NOMO-1 (cell line): Measurements from ENCODE around the gene FNDC3A.
A peak's percentile ranks its signal among the peaks of the same experiment; 100 is the strongest.

Source experiments
- DNase-seq, 2 experiments: peaks; one replicate each; lab custom pipeline; 2025; ENCODE audit not compliant: unreplicated experiment in 2 of 2; lab: John Stamatoyannopoulos, UW

Gene FNDC3A, protein sequence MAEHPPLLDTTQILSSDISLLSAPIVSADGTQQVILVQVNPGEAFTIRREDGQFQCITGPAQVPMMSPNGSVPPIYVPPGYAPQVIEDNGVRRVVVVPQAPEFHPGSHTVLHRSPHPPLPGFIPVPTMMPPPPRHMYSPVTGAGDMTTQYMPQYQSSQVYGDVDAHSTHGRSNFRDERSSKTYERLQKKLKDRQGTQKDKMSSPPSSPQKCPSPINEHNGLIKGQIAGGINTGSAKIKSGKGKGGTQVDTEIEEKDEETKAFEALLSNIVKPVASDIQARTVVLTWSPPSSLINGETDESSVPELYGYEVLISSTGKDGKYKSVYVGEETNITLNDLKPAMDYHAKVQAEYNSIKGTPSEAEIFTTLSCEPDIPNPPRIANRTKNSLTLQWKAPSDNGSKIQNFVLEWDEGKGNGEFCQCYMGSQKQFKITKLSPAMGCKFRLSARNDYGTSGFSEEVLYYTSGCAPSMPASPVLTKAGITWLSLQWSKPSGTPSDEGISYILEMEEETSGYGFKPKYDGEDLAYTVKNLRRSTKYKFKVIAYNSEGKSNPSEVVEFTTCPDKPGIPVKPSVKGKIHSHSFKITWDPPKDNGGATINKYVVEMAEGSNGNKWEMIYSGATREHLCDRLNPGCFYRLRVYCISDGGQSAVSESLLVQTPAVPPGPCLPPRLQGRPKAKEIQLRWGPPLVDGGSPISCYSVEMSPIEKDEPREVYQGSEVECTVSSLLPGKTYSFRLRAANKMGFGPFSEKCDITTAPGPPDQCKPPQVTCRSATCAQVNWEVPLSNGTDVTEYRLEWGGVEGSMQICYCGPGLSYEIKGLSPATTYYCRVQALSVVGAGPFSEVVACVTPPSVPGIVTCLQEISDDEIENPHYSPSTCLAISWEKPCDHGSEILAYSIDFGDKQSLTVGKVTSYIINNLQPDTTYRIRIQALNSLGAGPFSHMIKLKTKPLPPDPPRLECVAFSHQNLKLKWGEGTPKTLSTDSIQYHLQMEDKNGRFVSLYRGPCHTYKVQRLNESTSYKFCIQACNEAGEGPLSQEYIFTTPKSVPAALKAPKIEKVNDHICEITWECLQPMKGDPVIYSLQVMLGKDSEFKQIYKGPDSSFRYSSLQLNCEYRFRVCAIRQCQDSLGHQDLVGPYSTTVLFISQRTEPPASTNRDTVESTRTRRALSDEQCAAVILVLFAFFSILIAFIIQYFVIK

DNA sequence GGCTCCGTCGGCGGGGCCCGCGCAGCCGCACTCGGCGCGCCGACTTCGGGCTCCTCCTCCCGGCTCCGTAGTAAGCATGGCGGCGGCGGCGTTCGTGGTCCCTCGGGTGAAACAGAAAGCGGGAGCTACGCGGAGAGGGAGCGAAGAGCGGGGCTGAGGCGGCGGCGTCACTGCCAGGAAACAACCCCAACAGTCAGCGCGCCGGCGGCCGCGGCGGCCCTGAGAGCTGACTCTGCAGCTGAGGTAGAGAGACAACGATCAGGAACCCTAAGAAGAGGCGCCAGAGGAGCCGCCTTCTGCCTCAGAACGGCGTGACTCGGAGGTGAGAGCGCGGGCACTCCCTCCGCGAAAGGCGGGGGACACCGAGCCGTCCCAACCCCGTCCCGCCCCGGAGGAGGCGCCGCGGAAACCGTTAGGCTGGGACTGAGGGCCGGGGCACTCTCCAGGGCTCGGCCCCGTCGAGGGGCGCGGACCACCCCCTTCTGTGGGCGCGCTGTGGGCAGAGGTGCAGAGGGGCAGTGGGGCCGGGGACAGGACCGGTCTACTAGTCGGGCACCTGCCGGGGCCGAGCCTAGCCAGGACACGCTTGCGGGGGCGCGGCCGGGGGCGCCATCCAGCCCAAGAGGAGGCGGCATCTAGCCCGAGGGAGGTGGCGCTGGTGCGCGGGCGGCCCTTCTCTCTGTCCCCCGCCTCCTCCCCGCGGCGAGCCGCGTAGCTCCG lies at the start of gene FNDC3A:
Gene FNDC3A (plus strand): TSS at position 57 of the 720 bp plus-strand sequence. CDS start 30,279 bp downstream, outside the sequence.
- peak; percentile 64 to 82 for DNase-seq

DNA sequence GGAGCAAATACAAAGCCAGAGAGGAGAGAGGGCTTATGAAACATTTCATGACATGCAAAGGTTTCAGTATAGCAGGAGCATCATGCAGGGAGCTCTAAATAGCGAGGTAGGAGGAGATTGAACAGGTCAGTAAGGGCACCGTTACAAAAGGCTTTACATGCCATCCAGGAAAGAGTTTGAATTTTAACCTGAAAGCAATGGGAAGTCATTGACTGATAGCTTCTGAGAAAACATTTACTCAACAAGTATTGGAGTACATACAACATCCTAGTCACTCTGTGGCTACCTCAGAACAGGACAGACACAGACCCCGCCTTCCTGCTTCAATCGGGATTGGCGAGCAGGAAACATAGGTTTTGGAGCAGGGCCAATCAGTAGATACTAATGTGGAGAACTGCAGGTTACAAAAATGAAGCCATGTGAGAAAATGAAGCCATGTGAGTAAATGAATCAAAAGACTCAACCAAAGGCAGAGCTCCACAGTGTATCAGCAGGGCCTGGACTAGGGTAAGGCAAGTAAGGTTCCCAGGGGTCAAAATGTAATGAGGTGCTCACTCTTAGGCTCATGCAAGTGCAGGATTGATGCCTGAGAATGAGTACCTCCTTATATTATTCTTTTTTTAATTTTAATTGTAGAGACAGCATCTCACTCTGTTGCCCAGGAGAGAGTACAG lies 46.8 kb upstream of the FNDC3A start:
- no peak for DNase-seq

DNA sequence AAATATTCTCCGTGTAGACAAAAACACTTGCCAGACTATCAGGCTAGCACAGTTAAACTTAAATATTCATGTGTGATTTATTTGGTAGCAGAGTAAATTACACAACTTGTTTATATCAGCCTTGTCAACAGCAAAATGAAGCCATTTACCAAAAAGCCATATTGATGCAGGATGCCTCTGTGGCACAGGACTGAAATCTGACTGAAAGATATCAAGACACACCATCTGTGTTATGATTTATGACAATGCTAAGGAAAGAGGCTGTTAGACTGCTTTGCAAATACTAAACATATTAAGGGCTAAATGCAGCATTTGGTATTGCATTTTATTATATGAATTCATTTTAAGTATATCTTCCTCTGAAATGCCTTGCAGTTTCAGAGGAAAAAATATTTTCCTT lies 44.8 kb upstream of the FNDC3A start:
- DNase-seq = no peak

DNA sequence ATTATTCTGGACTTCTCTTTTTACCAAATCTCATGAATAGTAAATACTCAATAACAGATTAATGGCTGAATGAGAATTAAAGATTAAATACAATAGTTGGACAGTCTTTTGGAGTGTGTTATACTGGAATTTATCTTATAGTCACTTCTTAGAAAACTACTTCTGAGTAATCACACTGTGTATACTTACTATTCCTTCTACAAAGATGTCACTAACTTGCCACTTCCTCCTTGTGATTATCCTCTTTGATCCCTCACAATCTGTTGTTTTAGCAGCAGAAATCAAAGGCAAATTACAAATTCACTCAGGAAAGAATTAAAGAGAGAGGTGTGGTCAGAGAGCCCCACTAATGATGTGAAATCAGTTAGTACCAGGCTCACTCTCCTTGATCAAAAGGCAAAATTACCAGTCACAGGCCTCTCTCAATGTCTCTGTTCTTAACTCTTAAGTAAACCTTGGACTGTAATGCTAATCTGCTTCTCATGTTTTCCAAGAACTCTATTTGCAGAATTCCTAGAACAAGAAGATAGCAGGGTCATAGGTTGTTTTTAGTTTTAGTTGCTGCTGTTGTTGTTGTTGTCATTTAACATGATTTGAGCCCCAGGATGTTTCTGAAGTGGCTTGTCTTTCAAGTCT lies 37.3 kb upstream of the FNDC3A start:
- no peak for DNase-seq

DNA sequence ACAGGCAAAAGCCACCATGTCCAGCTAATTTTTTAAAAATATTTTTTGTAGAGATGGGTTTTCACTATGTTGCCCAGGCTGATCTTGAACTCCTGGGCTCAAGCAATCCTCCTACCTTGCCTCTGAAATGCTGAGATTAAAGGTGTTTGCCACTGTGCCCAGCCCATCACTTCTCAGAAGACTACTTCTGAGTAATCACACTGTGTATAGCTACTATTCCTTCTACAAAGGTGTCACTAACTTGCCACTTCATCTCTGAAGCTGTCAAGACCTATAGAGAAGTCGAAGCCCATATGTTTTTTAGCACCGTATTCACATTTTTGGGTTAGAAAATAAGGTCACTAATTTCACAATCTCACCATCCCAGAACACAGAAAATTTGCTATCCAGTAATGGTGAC lies 36.0 kb upstream of the FNDC3A start:
- no peak for DNase-seq

DNA sequence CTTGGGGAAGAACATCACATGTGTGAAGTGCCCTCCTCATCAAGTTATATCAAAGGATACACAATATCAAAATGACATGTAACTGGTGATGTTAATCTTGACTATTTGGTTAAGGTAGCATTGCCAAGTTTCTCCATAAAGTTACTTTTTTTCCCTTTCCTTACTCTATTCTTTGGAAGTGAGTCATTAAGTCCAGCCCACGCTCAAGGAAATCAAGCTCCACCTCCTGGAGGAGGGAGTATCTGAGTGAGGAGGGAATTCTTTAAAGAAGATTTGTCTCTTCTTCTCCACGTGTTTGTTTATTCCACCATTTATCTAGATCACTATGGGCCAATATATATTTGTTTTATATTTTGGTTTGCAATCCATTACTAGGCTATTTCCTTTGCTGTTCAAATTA lies 33.6 kb upstream of the FNDC3A start:
- no peak for DNase-seq

DNA sequence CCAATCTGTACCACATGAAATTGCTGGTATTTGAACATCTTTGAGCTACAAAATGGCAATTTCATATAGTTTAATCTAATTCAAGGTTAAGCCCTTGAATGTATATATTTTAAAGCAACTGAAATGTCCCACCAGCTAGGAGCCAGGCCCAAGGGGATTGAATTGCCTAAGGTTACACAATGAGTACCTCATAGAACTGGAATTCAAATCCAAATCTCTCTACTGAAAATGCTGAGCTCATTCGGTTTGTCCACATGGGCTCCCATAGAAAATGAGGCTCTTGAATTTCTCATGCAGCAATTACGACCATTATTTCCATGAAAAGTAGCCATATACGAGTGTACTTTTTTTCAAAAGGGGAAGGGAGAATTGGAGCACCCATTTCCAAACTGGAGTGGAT lies 31.5 kb upstream of the FNDC3A start:
- no peak for DNase-seq

DNA sequence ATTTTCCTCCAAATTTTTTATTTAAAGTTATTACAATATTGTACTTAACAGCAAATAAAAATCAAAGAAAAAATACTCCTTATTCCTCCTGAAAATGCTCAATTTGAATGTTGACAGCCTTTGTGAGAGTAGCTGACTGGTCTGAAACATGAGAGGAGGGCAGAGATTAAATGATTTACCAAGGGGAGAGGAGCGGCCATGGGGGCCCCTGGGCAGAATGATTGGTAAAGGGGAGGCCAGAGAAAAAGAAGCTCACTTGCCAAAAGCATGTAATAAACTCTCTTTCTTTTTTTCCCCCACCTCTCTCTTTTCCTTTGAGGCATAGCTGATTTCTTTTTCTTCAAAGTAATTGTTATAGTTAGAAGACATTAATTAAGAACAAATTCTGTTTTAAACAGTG lies 30.1 kb upstream of the FNDC3A start:
- DNase-seq = no peak

DNA sequence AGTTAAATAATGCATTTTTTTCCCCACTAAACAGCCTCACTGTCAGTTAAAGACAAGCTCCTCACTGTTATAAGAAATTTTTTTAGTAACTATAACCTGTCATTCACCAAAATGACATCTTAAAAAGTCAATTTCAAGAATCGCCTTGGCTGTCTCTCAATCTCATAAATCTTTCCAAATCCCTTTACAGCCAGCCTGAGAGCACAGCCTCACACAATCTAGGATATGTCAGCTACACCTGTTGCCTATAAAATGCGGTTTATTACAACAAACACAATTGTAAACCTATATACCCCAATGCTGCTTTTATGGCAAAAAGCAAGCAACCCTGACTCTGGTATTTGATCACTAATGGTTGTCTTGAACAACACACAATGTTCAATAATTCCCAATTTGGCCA lies 29.5 kb upstream of the FNDC3A start:
- no peak for DNase-seq

DNA sequence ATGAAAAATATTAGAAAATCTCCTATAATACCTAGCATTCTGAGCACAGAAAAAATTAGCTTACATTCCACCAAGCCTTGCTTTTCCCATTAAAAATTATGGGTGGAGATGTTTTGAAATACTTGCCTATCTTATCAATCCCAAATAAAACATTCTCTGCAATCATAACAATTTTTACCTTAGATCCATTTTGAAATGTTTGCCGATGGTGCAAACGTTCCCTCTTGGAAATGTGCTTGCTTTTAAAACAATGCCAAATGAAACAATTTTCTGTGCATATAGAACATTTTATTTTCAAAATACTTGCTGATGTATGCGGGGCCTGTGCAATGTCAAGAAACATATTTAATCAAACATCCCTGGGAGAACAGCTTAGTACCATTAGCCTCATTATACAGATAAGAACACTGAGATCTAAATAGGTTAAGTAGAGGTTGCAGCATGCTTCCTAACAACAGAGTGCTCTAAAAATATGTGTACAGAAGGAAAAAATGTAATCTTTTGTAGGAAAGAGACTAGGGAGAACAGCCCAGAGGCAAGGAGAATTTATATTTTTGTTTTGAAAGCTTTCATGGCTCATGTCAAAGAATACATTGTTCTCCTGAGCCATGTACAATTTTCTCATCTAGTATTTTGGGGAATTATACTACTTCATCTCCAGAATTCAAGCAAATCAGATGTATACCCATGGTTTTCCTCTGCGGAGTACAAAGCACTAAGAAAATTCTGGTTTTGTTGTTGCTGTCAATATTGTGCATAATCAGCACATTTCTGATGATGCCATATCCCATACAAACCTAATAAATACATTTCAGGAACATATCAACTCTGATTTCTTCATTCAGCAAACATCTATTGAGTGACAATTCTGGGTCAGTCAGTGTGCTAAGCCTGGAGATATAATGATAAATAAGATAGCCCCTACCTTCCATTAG lies 25.9 kb upstream of the FNDC3A start:
- no peak for DNase-seq

DNA sequence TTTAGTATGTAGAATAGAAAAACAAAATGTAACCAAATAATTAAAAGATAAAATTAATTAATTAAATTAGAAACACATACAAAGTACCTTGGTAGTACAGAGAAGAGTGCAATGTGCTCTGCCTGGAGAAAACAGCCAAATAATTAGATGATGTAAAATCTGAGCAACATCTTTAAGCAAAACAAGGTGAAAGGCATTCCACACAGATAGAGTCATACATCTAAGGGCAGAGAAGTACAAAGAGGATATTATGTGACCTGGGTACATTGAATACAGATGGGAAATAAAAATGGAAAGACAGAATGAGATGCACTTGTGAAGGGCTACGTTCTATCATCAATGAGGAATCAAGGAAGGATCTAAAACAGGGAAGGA lies 25.2 kb upstream of the FNDC3A start:
- DNase-seq = no peak

DNA sequence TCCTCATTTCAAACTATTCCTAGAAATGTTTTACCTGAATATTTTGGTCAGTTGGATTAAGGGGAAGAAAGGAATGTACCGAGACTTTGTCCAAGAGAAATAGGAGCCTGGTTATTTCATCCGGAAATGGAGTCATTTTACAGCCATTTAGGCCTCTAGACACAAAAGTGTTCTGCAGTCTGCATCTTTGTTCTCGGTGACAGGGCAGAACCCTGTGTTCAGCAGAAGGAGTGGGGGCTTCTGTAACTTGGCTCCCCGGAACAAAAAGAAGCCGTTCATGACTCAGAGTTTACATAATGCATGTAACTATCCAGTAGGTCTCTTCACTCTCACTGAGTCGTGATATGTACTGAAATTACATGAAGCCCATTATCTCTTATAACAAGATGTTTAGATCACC lies 21.6 kb upstream of the FNDC3A start:
- no peak for DNase-seq

DNA sequence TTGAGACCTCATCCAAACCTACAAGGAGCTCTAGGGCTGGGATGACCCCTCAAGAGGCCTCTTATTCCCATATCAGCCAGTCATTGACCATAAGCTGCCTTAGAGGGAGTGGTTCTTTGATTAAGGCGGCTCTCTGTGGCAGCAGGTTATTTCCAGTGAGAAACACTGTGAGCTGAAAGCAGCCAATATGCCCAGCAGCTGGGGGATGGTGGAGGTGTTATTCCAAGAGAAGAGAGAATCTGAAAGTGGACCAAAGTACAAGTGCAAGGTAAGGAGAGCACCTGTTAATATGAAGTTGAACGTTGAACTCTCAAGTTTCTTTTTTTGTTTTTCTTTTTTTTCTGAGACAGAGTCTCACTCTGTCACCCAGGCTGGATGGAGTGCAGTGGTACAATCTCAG lies 20.2 kb upstream of the FNDC3A start:
- no peak for DNase-seq

DNA sequence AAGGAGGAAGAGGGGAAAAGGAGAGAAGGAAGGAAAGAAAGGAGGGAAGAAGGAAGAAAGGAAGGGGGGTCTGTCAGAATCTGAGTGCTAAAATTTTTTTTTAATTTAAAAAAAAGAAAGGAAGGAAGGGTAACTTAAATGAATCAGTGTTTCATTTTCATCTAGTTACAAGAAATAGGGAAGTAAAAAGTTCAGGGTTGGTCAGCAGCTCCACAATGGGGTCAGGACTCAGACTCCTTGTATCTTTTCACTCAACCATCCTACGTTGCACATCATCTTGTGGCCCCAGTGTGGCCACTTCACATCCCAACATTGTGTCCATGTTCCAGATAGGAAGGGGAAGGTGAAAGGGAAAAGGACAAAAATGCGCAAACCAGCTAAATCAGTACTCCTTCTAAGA lies 14.3 kb upstream of the FNDC3A start:
- peak in 1 of 2 experiments; percentile 1 for DNase-seq

DNA sequence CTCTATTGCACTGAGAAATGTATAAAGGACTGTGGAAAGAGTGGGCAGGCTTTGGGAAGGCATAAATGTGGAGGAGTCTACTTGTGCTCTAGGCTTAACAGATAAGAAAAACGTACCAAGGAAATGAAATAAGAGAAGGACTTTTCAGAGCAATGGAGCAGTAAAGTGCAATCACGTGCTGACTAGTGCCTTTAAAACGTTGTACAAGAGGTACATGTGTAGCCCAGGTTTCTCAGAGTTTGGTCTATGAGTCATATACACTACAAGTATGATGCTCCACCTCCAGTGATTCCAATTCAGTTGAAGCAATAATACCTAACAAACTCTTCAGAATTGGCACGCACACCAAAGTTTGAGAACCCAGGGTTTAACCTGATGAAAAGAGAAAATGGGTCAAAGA lies 13.4 kb upstream of the FNDC3A start:
- DNase-seq = no peak

DNA sequence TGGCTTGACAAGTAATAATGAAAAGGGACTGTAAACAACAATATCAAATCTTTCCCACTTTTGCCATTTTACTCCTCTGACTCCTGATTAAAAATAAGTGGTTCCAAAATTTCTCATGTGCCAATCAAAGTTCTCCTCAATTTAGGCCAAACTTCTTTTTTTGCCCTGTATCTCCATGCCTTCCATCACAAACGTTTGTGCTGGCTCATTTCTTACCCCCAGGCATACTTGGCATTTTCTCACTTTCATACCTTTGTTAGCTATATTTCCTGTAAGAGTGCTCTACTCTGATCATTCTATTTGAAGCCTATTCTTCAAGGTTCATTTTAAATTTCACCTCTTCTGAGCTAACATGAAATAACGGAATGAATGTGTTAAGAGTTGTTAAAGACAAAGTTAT lies 10.0 kb upstream of the FNDC3A start:
- no peak for DNase-seq

DNA sequence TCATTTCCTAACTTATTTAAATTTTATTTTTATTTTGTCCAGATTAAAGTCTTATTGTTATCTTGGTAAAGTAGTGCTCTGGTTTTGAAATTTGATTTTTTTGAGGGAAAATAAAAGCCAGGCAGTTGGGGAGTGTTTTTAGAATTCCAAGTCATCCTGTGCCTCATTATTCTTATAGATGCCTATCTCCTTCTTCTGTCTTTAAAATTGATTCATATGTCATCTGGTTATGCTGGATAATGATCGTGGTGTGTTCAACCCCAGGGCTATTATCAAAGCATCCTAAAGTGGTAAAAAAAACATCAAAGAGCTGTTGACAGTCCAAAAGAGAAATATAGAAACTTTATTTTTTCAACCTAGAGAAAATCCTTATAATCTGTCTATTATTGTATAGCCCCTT lies 6.0 kb upstream of the FNDC3A start:
- no peak for DNase-seq

DNA sequence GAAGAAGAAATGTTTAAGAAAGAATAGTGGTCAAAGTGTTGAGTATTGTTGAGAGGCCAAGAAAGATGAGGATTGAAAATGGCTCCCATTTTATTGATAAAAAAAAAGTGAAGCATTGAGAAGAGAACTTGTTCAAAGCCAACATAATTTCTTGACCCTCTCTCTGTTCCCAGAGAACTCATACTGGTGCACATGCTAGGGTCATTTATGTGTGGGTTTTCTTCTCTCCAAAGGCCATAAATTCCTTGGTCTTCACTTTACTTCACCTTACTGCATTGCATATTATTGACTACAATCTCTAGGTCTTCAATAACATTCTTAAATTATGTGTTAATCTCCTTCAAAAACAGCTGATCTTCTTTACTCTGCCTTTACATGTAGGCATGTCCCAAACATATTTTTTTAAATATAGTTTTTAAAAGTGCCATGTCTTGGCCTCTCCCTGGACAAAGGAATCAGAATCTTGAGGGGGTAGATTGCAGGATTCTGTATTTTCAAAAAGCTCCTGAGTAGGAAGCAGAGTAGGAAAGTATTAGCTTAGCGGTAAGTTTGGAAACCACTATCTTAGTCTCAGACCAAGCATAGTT lies 1.8 kb upstream of the FNDC3A start:
- DNase-seq = no peak
